ENCODE measurements around the gene ABCC2.
"Not testable (repeated sequence)": the region's sequence is repeated elsewhere in the genome, so short reads cannot be mapped to it uniquely, and the experiment has no call there.

Gene ABCC2

DNA sequence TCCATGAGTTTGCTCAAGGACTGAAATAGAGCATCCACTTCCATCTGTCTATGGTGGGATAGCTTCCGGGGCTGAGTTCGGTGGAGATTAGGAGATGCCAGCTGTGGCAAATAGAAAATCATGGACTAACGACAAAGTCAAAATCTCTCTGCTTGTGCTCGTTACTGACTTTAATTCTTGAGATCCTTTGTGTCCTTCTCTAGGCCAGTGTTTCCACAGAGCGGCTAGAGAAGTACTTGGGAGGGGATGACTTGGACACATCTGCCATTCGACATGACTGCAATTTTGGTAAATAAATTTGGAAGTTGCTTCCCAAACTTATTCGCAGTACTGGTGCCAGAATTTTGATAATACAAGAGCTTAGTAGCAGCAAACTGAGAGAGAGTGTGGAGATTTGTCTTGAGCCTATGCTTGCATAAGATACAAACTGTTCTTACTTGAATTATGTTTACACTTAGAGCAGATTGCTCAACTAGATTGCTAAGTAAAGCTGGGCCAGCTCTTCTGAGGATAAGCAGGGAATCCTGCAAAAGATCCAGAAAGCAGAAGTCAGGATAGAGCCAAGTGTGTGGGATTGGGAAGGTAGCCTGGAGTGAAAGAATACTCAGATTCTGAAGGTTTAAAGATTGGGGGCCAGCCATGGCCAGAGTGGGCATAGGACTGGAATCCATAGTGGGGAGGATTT lies 27.6 kb downstream of the ABCC2 start:
- DNase-seq = peak in 1 of 4 experiments; percentile 4

DNA sequence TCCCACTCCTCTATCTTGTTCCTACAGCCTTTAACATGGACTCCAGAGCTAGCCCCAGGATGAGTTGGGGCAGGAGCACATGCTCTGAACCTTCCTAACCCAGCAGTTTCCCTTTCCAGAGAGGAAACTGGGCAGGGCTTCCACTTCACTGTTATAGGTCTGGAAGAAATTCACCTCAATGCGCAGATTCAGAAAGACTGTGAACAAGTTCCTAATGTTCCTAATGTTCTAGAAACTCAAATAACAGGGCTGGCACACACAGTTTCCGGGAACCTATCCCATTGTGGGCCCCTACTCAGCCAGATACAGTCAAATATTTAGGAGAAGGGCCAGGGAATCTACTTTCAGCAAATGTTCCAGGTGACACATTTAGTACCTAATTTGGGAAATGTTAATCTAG lies 29.7 kb downstream of the ABCC2 start:
- no peak for DNase-seq

DNA sequence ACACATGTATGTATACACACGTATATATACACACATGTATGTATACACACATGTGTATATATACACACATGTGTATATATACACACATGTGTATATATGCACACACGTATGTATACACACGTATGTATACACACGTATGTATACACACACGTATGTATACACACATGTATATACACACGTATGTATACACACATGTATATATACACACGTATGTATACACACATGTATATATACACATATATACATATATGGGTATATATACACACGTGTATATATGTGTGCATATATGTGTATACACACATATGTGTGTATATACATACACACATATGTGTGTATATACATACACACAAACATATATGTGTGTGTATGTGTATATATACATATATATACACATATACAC lies 31.7 kb downstream of the ABCC2 start:
- DNase-seq = no peak

DNA sequence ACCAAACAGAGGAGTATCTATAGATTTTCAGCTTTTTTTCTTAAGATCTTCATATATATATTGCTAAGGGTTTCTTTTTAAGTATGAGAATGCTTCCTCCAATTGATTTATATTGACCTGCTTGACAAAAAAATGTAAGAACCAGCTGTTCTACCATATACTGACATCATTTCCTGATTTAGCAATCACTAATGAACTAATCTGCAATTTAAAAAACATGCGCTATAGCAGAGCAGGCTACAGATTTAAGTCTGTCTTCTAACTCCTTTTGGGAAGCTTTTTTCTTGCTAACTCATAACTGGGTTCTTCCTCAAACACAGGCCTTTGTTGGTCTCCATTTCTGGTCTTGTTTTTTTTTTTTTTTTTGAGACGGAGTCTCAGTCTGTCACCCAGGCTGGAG lies 33.2 kb downstream of the ABCC2 start:
- DNase-seq = peak in 2 of 4 experiments; percentile 47 to 52

DNA sequence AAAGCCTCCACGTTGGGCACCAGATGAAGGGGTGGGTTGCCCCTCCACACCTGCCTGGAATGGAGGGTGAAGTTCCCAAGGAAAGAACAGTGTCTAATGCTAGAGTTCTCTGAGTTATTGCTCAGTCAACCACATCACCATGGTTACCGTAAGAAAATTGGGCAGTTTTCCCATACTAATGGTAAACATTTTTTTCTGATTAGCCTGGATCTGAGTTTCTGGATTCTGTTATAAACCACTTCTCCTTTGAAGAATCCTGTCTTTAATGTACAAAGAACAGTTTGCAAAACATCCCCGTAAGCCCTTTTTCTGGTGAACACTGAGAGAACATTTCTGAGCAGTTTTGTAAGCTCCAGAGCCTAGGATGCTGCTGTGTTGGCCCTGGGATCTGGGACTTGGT lies 45.5 kb downstream of the ABCC2 start:
- no peak for DNase-seq

DNA sequence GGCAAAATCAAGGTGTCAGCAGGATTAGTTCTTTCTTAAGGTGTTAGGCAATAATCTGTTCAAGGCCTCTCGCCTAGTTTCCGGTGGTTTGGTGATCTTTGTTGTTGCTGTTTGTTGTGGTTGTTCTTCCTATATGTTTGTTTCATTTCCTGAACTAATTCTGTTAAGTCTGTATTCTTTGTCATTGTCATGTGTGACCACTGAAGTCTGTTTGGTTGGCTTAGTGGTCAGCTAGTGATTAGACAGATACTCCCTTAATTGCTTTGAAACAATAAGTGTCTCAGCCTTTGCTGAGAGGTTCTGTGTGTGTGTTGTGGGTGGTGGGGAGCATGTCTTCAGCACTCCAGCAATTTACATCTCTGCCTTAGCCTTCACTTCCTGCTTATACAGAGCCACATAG lies 46.0 kb downstream of the ABCC2 start:
- peak in 2 of 4 experiments; percentile 18 to 24 for DNase-seq

DNA sequence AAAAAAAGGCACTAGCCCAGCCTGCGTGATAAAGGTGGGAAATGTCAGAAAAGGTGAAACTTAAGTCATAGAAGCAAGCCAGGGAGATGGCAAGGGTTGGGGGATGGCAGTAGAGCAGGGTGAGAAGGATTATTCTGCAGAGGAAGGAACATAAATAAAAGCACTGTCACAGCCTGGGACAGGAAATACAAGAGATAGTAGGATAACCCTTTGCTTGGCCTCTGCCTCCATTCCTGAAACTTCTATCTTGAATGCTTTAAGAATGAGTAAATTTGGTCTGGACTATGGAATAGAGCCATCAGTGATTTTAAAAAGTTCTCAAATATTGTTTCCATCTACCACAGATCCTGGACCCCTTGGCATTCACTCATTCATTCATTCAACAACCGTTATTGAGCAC lies 50.0 kb downstream of the ABCC2 start:
- DNase-seq = no peak

DNA sequence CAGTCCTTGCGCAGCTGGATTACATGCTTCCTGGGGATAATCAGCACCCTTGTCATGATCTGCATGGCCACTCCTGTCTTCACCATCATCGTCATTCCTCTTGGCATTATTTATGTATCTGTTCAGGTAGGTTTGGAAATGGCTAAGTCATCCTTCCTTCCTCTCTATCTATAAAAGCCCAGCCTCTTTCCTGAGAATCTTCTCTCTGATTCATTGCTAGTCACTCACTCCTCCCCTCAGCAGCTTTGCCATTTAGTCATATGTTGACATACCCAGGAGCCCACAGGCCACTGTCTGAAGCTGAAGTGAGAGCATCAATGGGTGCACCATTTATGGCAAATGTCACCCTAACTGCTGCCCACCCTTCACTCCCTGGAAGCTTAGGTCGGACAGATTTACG lies 52.0 kb downstream of the ABCC2 start:
- no peak for DNase-seq

DNA sequence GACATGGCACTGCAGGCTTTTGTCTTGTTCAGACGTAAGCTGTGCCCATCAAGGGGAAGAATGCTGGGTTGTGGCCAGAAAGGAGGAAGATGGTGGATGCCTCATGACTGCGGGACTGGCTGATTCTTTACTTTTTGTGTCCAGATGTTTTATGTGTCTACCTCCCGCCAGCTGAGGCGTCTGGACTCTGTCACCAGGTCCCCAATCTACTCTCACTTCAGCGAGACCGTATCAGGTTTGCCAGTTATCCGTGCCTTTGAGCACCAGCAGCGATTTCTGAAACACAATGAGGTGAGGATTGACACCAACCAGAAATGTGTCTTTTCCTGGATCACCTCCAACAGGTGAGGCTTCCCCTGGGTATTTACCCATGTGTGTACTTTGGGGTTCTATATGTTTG lies 53.5 kb downstream of the ABCC2 start:
- DNase-seq = no peak

DNA sequence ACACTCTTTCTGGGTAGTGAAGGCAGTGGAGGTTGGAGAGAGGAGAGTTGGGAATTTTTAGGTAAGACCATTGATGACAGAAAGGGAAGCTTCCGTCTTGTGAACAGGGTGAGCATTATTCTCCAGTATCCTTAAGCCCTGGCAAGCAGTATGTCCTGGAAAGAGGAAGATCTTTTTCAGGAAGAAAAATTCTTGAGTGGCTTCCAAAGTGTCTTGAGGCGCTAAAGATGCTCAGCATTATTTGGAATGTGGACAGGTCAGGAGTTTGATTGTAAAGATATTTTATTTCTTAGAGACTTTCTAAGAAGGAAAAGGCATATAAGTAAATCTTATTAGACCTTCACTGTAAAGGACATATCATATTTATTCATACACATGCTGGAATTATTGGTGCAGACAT lies 54.3 kb downstream of the ABCC2 start:
- no peak for DNase-seq

DNA sequence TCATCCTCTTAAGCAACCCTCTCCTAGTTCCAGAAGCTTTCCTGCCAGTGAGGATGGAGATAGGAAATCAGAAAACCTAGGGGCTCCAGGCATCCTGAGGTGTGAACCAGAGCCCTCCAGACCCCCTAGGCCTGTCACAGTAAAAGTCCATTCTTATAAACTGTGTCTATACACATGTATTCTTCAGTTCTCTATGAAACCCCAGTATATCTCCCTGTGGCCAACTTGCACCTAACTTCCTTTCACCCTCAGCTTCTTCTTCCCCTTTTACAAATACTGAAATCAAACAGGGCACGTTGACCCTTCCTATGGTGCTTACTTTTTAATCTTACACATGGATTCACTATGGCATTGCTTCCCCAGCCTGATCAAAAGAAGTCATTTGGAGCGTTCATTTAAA lies 58.4 kb downstream of the ABCC2 start:
- not testable (repeated sequence) for DNase-seq

DNA sequence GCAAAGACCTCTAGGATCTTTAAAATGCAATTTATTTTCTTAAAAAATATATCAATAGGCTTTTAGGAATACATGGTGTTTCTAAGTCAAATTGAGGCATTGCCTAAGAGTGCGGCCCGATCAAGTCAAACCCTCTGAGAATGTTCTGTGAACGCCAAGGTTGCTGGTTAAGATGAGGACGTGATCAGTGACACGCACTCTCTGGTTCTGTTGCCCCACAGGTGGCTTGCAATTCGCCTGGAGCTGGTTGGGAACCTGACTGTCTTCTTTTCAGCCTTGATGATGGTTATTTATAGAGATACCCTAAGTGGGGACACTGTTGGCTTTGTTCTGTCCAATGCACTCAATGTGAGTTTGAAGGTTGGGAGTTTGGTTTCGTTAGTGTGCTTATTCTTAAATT lies 59.3 kb downstream of the ABCC2 start:
- DNase-seq = no peak

DNA sequence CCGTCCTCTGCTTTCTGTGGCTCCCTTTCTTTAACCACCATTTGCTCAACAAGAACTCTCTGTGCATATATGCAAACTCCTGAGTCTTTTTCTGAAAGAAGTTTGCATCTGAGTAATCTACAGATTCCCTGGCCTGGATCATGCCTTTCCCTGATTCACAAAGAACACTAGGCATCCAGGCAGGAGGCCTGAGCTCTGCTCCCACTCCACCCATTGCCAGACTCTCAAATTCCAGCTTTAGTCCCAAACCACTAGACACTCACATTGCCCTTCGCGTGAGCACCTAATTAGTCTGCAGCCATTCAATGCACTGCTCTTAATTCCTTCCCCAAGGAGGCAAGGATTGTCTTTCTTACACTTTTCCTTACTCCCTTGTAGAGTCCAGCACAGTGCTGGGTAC lies 60.9 kb downstream of the ABCC2 start:
- DNase-seq = no peak

DNA sequence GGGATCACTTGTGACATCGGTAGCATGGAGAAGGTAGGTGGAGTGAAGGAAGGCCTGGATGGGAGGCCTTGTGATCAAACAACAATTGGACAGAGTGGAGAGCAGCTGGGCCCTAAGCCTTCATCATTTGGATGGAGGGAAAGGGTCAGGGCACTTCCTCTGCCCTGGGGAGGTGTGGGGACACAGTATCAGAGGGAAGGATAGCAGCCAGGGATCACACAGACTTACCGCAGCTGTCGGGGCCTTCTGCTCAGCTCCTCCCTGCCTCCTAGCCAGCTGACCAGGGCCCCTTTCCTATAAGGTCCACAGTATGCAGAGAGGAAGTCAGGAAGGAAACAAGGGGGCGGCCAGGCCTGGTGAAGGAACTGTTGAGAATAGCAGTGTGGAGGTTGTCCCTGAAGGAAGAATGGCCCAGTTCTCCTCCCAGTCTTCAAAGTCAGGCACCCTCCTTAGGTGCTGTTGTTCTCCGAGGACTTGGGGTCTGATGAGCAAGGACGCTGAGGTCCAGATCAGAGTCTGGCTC lies 62.1 kb downstream of the ABCC2 start:
- peak; percentile 11 to 48 (median 32) for DNase-seq

DNA sequence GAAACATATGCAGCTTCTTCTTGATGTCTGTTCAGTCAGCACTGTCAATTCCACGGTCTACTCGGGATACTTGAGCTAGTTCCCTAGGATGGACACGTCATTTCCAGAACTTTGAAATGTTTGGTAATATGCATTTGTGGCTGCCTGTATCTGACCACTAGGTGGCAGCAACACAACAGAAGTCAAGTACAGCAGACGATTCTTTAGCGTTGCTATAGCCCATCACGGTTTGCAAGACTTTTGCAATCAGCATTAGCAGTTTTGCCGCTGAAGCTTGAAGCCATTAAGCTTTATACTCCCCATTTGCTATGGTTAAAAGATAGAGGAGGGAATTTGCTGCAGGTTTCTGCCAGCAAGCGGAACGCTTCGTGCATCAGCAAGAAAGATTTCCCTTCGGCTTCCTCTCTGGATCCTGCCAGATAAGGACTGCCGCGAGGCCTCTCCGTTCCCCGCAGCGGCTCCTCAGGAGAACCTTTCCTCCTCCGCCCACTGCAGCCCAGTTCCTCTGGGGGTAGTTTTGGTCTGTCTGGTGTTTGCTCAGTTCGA lies 63.5 kb downstream of the ABCC2 start:
- DNase-seq = peak; percentile 89 to 96 (median 93)

DNA sequence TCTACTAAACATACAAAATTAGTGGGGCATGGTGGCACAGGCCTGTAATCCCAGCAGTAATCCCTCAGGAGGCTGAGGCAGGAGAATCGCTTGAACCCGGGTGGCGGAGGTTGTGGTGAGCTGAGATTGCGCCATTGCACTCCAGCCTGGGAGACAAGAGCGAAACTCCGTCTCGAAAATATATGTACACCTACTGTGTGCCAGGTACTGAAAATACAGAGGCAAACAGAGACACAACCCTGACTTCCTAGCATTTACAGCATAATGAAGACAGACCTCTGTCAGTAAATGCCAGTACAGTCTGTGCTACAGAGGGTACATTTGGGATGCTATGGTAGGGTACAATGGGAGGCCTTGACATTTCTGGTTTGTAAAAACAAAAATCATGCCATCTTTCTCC lies 66.6 kb downstream of the ABCC2 start:
- DNase-seq = no peak

DNA sequence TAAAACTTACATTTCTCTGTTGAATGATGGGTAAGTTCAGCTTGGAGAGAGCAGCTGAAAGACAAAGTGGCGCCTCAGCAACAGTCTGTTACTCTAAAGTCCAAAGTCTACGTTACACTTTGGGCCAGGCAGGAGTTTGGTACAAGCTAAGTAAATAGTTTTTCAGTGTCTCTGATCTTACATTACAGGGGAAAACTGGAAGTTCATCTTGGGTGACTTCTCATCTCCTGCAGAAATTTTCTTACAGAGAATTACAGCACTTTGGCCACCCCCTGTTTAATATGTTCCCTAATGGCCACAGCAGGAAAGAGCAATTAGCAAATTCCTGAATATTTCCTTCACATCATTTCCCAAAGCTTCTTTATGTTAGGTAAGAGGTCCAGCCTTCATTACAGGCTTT lies 67.1 kb downstream of the ABCC2 start:
- DNase-seq = no peak

DNA sequence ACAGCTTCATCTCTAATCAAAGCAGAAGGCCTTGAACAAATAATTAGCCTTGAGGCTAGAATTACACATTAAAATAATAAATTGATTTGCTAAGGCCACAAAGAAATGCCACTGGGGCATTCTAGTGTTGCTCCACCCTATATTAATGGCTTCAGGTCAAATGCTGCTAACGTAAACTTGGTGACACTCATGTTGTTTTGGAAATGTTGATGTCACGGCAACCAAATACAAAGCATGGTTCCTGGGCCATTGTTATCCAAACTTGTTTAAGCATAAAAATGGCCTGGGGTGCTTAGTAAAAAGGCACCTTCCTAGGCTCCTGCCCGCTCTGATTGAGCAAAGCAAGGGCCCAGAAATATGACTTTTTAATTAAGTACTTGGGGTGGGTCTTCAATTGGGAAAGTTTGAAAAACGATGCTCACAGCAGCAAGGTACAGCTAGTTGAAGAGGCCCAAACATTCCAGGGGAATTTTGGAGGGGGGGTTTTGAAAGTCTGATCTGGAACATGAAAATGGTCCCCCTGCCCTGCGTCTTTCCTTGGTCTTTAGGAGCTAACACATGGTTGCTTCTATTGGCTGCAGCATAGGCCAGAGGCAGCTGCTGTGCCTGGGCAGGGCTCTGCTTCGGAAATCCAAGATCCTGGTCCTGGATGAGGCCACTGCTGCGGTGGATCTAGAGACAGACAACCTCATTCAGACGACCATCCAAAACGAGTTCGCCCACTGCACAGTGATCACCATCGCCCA lies 67.8 kb downstream of the ABCC2 start:
- no peak for DNase-seq

DNA sequence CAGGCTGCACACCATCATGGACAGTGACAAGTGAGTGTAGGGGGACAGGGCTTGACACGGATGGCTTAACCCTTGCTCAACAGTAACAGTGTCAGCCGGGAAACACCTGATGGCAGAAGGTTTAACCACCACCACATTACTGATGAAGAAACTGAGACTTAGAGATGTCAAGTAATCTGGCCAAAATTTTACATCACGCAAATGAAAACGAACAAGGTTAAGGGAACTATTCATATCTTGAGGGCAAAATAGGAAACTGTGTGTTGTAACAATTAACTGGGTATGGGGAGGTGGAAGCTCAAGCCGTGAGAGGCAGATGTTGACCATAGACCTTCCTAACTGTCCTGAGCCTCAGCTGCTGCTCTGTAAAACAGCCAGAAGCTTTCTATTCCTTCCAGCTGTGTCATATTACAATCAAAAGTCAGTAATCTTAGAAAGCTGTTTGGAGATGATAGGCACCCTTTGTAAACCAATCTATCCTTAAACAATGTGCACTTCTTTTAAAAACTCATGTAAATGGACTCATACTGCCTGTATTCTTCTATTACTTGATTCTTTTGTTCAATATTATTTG lies 68.4 kb downstream of the ABCC2 start:
- peak in 1 of 4 experiments; percentile 14 for DNase-seq

DNA sequence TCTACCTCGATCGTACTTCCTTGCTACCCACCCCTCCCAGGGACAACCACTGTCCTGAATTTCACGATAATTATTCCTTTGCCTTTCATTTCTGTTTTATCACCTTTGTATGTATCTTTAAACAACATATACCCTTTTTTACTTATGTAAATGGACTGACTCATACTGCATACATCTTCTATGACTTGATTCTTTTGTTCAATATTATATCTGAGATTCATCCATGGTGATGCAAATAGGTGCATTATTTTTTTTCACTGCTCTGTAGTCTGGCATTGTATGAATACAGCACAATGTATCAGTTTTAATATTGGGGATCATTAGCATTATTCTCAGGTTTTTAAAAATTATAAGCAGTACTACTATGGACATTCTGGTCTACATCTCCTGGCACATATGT lies 69.4 kb downstream of the ABCC2 start:
- no peak for DNase-seq

DNA sequence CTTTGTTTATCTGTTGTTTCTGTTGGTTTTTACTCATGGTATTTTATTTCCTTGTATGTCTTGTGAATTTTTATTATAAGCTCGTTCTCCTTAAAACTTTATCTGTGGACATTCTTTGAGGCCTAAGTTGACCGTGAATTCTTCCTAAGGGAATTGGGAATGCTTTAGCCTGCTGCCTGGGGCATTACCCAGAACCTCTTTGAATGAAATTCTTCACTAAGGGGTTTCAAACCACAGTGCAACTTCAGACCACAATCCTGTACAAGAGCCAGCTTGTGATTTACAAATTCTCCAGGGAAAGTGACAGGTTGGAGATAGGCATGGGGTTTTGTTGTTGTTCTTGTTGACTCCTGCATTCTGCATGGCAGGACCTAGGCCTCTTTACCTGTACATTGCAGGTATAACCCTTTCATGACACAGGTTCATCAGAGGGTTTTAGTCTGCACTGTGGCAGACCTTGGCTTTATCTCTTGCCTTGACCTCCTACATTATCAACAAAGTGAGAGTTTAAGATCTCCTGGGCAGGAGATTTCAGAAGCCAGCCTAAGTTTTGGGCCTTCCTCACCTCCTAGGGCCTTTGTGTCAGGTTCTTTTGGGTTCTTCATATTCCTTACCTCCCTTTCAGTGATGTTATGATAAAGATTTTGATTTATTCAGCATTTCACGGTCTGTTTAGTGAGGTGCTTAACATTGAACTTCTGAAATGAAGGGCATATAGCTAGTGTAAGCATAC lies 70.2 kb downstream of the ABCC2 start:
- DNase-seq = no peak

DNA sequence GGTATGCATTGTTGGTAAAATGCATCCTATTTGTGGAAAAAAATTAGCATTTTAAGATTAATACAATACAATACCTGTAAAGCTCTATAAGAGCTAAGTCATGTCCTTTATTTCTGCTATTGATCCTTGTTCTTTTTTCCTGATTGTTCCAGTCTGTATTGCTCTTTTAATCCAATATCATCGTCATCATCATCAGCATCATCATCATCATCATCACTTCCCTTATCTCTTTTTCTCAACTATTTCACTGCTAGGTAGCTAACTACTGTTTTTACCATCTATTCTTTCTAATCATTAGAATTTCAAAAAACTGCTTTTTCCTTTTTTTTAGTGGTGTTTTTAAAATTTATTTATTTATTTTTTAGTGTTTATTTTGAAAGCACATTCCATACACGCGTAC lies 71.2 kb downstream of the ABCC2 start:
- DNase-seq = no peak

DNA sequence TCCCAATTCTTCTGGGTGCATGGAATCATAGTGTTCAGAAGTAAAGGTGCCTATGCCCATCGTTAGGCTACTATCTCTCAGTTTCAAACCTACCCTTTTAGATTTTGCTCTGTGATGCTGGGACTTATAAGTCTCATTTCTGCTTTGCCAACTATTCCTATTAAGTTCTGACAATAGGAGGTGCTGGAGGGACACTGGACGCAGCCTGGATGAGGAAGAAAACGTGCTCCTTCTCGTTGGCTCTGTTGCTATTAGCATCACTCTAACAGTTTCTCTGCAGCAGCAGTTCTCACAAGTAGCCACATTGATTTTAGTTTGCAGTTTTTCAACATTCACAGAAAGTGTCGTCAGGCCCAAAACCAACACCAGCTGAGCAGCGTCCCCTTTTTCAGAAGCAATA lies 72.4 kb downstream of the ABCC2 start:
- peak; percentile 23 to 51 (median 43) for DNase-seq
